GM03348 (cell line): ENCODE measurements around the gene TMEM255B.
"Not testable (repeated sequence)": the region's sequence is repeated elsewhere in the genome, so short reads cannot be mapped to it uniquely, and the experiment has no call there.

Source experiments
- DNase-seq: peaks from one replicate; pipeline ENCODE4 v3.0.0; 2012; ENCODE audit warnings: low spot score

TMEM255B gene

GRCh38 chr13:113749507-113749906, 9.5 kb upstream of the TMEM255B start:
- no peak for DNase-seq

GRCh38 chr13:113749967-113750366, 9.1 kb upstream of the TMEM255B start:
- DNase-seq: peak; percentile 35

- DNase-seq: no peak
These were observed 8.2 kb upstream of the TMEM255B start for GRCh38 chr13:113750554-113751399.

GRCh38 chr13:113751491-113751890, 7.5 kb upstream of the TMEM255B start:
- DNase-seq: no peak

- DNase-seq: not testable (repeated sequence)
These were observed 6.6 kb upstream of the TMEM255B start for GRCh38 chr13:113752211-113752986.

GRCh38 chr13:113753171-113753570, 5.9 kb upstream of the TMEM255B start:
- no peak for DNase-seq

GRCh38 chr13:113754242-113754641, 4.8 kb upstream of the TMEM255B start:
- no peak for DNase-seq

GRCh38 chr13:113754691-113755090, 4.3 kb upstream of the TMEM255B start:
- no peak for DNase-seq

GRCh38 chr13:113756441-113757097, 2.5 kb upstream of the TMEM255B start:
- no peak for DNase-seq

- peak; percentile 63 for DNase-seq
These were observed 605 bp downstream of the TMEM255B start for GRCh38 chr13:113759525-113760137.

- DNase-seq: no peak
These were observed 2.1 kb downstream of the TMEM255B start for GRCh38 chr13:113761136-113761535.

- DNase-seq: no peak
These were observed 3.0 kb downstream of the TMEM255B start for GRCh38 chr13:113762075-113762474.

- no peak for DNase-seq
These were observed 3.5 kb downstream of the TMEM255B start for GRCh38 chr13:113762538-113762937.

GRCh38 chr13:113763254-113763653, 4.2 kb downstream of the TMEM255B start:
- DNase-seq: no peak

- DNase-seq: no peak
These were observed 5.2 kb downstream of the TMEM255B start for GRCh38 chr13:113763961-113764792.

GRCh38 chr13:113764793-113765563, 6.0 kb downstream of the TMEM255B start:
- no peak for DNase-seq

- DNase-seq: peak; percentile 62
These were observed 6.5 kb downstream of the TMEM255B start for GRCh38 chr13:113765564-113765910.

GRCh38 chr13:113766035-113766800, 7.2 kb downstream of the TMEM255B start:
- no peak for DNase-seq

- DNase-seq: no peak
These were observed 8.3 kb downstream of the TMEM255B start for GRCh38 chr13:113767366-113767765.
